Measurements from ENCODE around the gene STXBP5.

DNA sequence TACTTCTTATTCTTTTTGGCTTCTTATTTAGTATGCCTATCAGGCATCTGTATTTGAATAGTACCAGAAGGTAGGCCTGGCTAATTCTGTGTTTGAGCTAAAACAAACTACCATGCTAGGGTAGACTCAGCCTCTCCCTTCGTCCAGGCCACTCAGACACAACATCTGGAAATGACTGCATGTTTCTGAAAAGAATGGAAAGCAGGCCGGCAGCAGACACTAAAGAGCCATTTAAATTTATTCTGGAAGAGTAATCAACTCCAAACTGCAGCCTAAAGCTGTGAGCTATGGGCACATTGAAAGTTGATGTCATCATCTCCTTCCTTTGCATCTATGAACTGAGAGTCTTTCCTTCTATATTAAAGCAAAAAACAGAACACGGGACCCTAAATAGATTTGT, 233.4 kb downstream of the STXBP5 start:
- TF ChIP-seq POLR2A (IDR thresholded peaks at IDR 0.05), result no peak
- TF ChIP-seq, protein P1, sequence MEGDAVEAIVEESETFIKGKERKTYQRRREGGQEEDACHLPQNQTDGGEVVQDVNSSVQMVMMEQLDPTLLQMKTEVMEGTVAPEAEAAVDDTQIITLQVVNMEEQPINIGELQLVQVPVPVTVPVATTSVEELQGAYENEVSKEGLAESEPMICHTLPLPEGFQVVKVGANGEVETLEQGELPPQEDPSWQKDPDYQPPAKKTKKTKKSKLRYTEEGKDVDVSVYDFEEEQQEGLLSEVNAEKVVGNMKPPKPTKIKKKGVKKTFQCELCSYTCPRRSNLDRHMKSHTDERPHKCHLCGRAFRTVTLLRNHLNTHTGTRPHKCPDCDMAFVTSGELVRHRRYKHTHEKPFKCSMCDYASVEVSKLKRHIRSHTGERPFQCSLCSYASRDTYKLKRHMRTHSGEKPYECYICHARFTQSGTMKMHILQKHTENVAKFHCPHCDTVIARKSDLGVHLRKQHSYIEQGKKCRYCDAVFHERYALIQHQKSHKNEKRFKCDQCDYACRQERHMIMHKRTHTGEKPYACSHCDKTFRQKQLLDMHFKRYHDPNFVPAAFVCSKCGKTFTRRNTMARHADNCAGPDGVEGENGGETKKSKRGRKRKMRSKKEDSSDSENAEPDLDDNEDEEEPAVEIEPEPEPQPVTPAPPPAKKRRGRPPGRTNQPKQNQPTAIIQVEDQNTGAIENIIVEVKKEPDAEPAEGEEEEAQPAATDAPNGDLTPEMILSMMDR (IDR thresholded peaks at IDR 0.05), result no peak

Data from esophagus squamous epithelium (tissue), 4 donors.